HG02678 (cell line): Measurements from ENCODE around the gene ADGRL3.

Source experiments
- ATAC-seq: cut with Tn5 transposase; IDR thresholded peaks from one replicate; pipeline ENCODE4 v1.9.1; 2021; ENCODE audit warnings: mild to moderate bottlenecking, moderate library complexity; ENCODE audit not compliant: unreplicated experiment

The ADGRL3 gene

DNA sequence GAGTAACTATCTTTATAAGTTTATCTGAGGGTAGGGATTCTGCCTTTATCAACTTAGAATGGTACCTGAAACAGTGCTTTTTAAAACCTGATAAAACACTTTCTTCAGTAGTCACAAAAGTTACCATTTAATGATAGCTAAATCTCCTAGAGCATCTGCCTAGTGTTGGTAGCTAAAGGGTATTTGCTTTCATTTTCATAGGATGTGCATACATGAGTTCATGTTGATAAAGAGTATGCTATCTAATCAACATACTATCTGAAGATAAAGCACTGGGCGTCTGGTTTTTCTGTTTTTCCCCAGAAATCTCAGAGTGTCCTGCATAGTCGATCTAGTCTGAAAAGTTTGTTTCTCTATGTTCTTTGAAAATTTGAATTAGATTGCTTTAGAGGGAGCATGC, 75.1 kb downstream of the ADGRL3 start:
- ATAC-seq = no peak

DNA sequence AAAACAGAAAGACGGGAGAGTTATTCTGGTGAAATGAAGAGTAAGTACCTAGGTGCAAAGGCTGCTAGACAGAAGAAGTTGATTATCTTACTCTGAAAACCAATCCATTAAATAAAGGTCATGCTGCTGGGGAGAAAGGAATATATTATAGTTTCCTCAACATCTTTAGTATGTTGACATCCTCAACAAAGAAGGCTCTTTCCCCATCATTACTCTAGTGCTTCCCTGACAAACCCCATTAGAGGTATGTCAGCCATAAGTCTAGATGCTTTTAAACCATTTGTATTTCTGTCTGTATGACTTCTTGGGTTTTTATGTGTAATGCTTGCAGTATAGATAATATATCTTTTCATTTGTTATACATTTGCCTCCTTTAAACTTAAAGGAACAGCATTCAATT, 75.9 kb downstream of the ADGRL3 start:
- ATAC-seq = no peak

DNA sequence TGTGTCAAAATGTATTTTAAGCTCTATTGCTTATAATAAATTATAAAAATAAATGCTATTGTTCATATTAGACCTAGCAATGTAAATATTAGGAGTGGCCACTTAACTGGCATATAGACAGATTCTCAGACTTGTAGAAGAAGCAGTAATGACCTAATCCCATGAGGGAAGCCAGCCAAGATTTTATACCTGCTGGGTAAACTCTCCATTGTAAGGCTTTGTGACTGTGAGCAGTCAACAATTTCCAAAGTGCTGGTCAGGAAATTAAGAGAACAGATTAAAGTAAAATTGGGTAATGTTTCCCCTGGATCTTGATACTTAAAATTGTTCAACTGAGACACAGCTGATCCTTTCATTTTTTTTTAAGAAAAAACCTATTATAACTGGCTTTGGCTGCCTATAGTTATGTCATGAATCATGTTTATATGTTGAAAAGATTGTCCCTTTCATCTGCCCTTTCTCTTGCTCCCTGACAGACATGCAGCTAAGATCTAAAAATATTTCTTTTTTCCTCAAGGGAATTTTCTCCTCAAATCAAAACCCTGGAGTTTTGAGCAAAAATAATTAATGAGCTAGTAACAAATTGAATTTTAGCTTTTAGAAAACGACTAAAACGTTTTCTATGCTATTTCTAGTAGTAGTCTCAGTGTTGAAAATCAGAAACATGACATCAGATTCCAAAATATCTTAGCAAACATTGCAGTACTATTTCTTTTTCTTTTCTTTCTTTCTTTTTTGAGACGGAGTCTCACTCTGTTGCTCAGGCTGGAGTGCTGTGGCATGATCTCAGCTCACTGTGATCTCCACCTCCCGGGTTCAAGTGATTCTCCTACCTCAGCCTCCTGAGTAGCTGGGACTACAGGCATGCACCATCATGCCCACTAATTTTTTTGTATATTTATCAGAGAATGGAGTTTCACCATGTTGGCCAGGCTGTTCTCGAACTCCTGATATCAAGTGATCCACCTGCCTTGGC, 77.9 kb downstream of the ADGRL3 start:
- no peak for ATAC-seq

GRCh38 chr4:61292322-61292721, 92.2 kb downstream of the ADGRL3 start:
- ATAC-seq = no peak

GRCh38 chr4:61293707-61294400, 93.7 kb downstream of the ADGRL3 start:
- ATAC-seq = no peak

DNA sequence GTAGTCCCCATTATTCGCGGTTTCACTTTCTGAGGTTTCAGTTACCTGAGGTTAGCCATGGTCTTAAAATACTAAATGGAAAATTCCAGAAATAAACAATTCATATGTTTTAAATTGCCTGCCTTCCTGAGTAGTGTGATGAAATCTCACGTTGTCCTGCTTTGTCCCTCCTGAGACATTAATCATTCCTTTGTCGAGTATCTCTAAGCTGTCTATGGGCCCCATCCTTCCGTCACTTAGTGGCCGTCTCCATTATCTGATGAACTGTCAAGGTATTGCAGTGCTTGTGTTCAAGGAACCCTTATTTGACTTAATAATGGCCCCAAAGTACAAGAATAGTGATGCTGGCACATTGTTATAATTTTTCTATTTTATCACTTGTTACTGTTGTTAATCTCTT, 94.8 kb downstream of the ADGRL3 start:
- ATAC-seq = no peak

GRCh38 chr4:61296144-61296543, 96.0 kb downstream of the ADGRL3 start:
- ATAC-seq = no peak

DNA sequence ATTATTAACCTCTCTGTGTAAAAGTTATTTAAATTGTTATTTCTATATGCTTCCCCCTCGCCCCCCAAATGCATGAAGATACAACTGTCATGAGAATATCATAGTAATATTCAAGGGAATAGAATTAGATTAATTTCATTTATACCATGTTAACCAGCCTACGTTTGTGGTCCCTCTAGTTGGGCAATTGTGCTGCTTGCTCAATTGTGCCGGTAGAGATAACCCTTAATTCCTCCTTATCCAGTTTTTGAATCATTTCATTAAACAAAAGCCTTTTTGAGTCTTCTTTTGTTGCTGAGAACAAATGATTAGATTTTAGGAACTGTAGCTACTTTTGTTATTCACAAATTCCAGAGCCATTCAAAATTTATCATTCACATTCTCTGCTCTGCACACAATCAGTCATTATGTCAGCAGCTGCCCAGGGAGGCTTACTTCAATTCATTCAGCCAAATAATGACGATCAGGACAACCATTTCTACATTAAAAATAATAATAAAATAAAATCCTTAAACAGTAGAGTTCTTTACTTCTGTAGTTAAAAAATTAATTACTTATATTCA, 98.1 kb downstream of the ADGRL3 start:
- ATAC-seq = no peak

DNA sequence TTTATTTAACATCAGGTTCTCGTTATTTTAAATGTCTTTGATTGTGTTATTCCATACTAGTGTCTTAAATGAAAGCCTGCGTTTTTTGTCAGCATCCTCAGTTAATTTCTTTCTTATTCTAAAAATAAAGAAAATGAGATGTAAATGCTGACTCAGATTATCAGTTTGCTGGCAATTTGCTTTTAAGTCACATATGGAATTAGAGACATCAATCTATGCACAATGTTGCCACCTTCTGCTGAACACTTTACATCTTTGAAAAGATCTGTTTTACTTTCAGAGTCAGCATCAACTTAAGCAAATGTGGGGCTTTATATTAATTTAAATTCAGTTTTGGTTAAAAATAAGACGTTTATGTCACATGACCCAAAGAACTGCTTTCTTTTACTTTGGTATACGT, 99.2 kb downstream of the ADGRL3 start:
- ATAC-seq = no peak

DNA sequence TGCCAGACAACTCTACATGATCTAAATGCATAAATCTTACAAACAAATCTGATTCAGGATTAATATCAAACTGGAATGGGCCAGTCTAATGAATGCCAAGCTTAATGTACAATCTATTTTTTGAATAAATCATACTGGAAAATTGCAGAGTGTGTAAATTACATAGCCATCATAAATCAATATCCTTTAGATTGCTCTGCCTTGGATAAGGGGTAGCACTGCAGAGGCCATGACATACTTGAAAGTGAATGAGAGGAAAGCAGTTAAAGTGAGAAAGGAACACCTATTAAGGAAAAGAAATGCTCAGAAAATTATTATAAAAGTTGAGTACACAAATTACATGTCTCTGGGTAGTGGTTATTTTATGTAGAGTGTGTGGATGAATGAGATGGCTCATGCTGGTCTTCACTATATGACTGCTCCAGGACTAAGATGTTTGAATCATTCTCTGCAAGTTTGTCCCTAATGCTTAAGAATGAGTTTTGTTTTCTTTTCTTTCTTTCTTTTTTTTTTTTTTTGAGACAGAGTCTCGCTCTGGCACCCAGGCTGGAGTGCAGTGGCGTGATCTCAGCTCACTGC, 100.2 kb downstream of the ADGRL3 start:
- no peak for ATAC-seq

DNA sequence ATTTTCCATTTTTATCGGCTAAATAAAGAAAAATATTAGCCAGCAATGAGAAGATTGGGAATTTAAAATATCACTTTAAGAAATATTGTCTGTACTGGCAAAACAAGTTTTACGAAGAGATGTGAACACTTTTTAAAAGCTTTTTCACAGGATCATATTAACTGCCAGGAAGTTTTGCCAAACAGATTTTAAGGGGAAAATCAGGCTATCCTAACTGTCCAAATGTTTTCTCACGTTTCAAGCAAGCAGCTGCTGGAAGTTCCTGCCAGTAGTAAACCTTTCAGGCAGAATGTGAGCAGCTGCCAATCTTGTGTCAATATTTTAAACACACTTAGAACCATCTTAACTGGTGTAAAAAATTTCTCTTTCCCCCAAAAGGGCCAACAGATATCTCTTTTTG, 101.1 kb downstream of the ADGRL3 start:
- no peak for ATAC-seq

DNA sequence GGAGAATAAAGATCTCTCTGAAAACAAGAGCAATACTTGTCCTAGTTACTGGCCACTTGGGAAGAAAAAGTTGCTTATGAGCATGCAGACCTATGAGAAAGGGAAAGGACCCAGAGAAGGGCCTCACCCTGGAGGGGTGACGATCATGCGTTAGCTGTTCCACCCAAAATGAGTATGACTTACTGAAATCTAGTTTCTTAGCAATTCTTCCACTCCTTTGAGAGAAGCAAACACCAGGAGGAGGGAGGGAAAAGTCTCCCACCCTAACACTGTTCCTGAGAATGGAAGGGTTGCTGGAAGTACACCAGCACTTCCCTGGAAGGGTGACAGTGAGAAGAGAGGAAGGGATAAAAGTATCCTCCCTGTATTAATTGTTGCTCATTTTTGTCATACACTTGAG, 107.9 kb downstream of the ADGRL3 start:
- no peak for ATAC-seq

DNA sequence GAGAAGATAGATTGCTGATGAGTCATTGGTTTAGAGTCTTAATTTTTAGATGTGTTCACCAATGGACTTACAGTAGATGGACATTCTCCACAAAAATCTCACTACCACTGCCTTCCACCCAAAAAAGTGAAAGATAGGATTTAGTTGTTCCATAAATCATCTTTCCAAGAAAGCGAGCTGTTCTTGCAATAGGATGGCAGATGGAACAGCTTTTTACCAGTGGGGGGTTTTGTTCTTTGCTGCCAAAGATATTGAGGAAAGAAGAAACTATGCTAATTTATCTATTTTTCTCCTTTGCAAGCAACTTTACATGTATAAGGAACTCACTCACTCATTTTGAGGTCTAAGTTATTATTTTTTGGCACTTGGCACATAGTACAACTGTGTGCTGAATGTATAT, 109.5 kb downstream of the ADGRL3 start:
- no peak for ATAC-seq

- ATAC-seq = no peak
Measured at GRCh38 chr4:61312526-61312925, 112.4 kb downstream of the ADGRL3 start.

GRCh38 chr4:61318431-61318830, 118.3 kb downstream of the ADGRL3 start:
- ATAC-seq = no peak

DNA sequence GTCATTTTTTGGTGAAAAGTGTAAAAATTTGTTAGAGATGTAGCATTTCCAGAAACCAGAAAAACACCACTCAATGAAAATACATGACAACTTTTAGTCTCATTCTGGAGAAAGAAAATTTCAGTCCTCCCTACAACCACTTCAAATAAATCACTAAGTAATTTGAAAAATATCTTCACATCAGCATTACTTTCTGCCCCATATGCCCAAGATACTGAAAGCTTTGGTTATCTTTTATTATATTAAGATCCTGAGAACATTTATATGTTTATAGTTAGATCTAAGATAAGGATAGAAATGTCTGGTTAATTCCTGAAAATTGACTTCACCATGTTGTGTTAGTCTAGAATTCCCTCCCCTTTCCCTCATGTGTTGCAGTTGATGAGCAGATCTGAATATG, 119.0 kb downstream of the ADGRL3 start:
- ATAC-seq = no peak

DNA sequence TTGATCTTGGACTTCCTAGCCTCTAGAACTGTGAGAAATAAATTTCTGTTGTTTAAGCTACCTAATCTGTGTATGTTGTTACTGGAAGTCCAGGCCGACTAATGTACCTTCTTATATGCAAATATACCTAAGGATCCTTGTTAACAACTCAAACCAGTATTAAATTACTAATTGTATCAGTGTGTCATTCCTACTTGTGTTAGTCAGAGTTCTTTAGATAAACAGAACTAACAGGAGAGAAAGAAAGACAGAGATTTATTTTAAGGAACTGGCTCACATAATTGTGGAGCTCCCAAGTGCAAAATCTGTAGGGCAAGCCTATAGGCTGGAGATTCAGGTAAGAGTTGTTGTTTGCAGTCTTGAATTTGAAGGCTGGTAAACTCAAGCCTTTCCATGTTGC, 120.0 kb downstream of the ADGRL3 start:
- ATAC-seq = no peak

- no peak for ATAC-seq
Measured at GRCh38 chr4:61320631-61321030, 120.5 kb downstream of the ADGRL3 start.

- ATAC-seq = no peak
Measured at GRCh38 chr4:61332693-61333092, 132.6 kb downstream of the ADGRL3 start.

GRCh38 chr4:61333490-61333889, 133.4 kb downstream of the ADGRL3 start:
- no peak for ATAC-seq

- no peak for ATAC-seq
Measured at GRCh38 chr4:61335241-61335763, 135.2 kb downstream of the ADGRL3 start.
